Mesothelial cell of epicardium (in vitro differentiated cells): ENCODE results near the gene AGPAT3. TPM values are rescaled to one million over a fixed set of nuclear protein-coding genes. Genes with fewer than 3 reads are reported as not detected.

Experiments
- DNase-seq, 2 experiments: peaks; one replicate each; pipeline ENCODE4 v3.0.0; 2021; ENCODE audit warnings: low spot score in 2 of 2; ENCODE audit not compliant: unreplicated experiment in 2 of 2
- H3K27ac Mint-ChIP-seq: 2 replicates; pipeline ENCODE4 v1.8.0; 2021; ENCODE audit warnings: mixed read lengths
- H3K27me3 Mint-ChIP-seq: 2 replicates; pipeline ENCODE4 v1.8.0; 2021; ENCODE audit warnings: low read depth, mixed read lengths
- H3K36me3 Mint-ChIP-seq: 2 replicates; pipeline ENCODE4 v1.8.0; 2021; ENCODE audit warnings: mixed read lengths
- H3K4me1 Mint-ChIP-seq: 2 replicates; pipeline ENCODE4 v1.8.0; 2021; ENCODE audit warnings: mixed read lengths
- H3K4me3 Mint-ChIP-seq: 2 replicates; pipeline ENCODE4 v1.8.0; 2021; ENCODE audit warnings: mild to moderate bottlenecking, moderate library complexity, mixed read lengths
- H3K9me3 Mint-ChIP-seq: 2 replicates; pipeline ENCODE4 v1.8.0; 2021; ENCODE audit warnings: mixed read lengths
- CTCF ChIP-seq: fragments of 200-600 bp; sonication (generic); IDR thresholded peaks from one replicate; pipeline ENCODE4 v1.5.0; 2021; ENCODE audit warnings: antibody characterized with exemption; ENCODE audit not compliant: unreplicated experiment
- total RNA-seq: library from RNA; stranded (reverse); gene quantifications from 3 replicates; pipeline ENCODE4 v1.2.1, GENCODE V29; 2021

Gene AGPAT3
- total RNA-seq, 1 donor from 2014 or later = 71.0 TPM

- no peak for DNase-seq
- Mint-ChIP-seq H3K9me3 (no peaks in the 10 kb centered on the region), H3K4me3 (no peak overlapping the region), H3K27ac (no peak overlapping the region), H3K36me3 (no peaks in the 10 kb centered on the region), H3K27me3 (no peaks in the 10 kb centered on the region), H3K4me1 (no peaks in the 10 kb centered on the region)
- TF ChIP-seq CTCF = no peak
These were observed 140.0 kb downstream of the AGPAT3 start for GRCh38 chr21:44005071-44005470.

- no peak for TF ChIP-seq CTCF
- Mint-ChIP-seq H3K4me1 (peaks cover 4% of the 10 kb centered on the region), H3K27ac (no peak overlapping the region), H3K9me3 (no peaks in the 10 kb centered on the region), H3K36me3 (no peaks in the 10 kb centered on the region), H3K4me3 (no peak overlapping the region), H3K27me3 (no peaks in the 10 kb centered on the region)
- no peak for DNase-seq
These were observed 140.6 kb downstream of the AGPAT3 start for GRCh38 chr21:44005593-44005992.

- Mint-ChIP-seq H3K36me3 (no peaks in the 10 kb centered on the region), H3K9me3 (no peaks in the 10 kb centered on the region), H3K27me3 (no peaks in the 10 kb centered on the region), H3K4me1 (peaks cover 8% of the 10 kb centered on the region), H3K27ac (no peak overlapping the region), H3K4me3 (no peak overlapping the region)
- TF ChIP-seq CTCF = no peak
- DNase-seq = no peak
These were observed 141.1 kb downstream of the AGPAT3 start for GRCh38 chr21:44006017-44006619.

GRCh38 chr21:44006656-44007055, 141.6 kb downstream of the AGPAT3 start:
- no peaks in the 10 kb centered on the region for H3K9me3 Mint-ChIP-seq
- no peak for DNase-seq
- H3K36me3 Mint-ChIP-seq = no peaks in the 10 kb centered on the region

GRCh38 chr21:44010429-44010828, 145.4 kb downstream of the AGPAT3 start:
- Mint-ChIP-seq H3K27ac (peak overlapping the region; percentile 72), H3K27me3 (no peaks in the 10 kb centered on the region), H3K36me3 (no peaks in the 10 kb centered on the region), H3K4me3 (peak overlapping the region; percentile 74), H3K4me1 (peaks cover 31% of the 10 kb centered on the region), H3K9me3 (no peaks in the 10 kb centered on the region)
- no peak for DNase-seq
- TF ChIP-seq CTCF = no peak

More at GRCh38 chr21:44006656-44007055, 141.6 kb downstream of the AGPAT3 start:
- H3K4me1 Mint-ChIP-seq = peaks cover 10% of the 10 kb centered on the region
- no peak for TF ChIP-seq CTCF
- no peaks in the 10 kb centered on the region for H3K27me3 Mint-ChIP-seq
- H3K4me3 Mint-ChIP-seq = no peak overlapping the region
- no peak overlapping the region for H3K27ac Mint-ChIP-seq

- peaks cover 31% of the 10 kb centered on the region for H3K4me1 Mint-ChIP-seq
- no peaks in the 10 kb centered on the region for H3K9me3 Mint-ChIP-seq
- DNase-seq = no peak
- no peaks in the 10 kb centered on the region for H3K36me3 Mint-ChIP-seq
- H3K4me3 Mint-ChIP-seq = peak overlapping the region; percentile 74
- H3K27me3 Mint-ChIP-seq = no peaks in the 10 kb centered on the region
- TF ChIP-seq CTCF = no peak
- H3K27ac Mint-ChIP-seq = peak overlapping the region; percentile 92
These were observed 146.1 kb downstream of the AGPAT3 start for GRCh38 chr21:44011123-44011522.
